HCT116 (cell line): ENCODE data around the gene NRXN2. TPM values are rescaled to one million over a fixed set of nuclear protein-coding genes. Genes with fewer than 3 reads are reported as not detected.

Experiments
- ATAC-seq: fragments of 200-7000 bp; cut with Tn5 transposase; 2 replicates; pipeline ENCODE4 v1.9.1; 2020; ENCODE audit warnings: mild to moderate bottlenecking, moderate library complexity
- BruUV-seq: library from RNA; stranded (reverse); fragments of 400-500 nt; replicated peaks from 2 replicates; lab custom pipeline; 2021; lab: Mats Ljungman, UMichigan
- CTCF ChIA-PET: fragments of 300-600 bp; sonication (Branson Sonifier 250); formaldehyde crosslinking; loops from one replicate; lab custom pipeline; 2021; ENCODE audit warnings: antibody characterized with exemption; lab: Charles Lee
- POLR2A ChIA-PET: fragments of 300-600, 350-600 bp; sonication (Branson Sonifier 250); formaldehyde crosslinking; loops from one replicate; lab custom pipeline; 2021; ENCODE audit warnings: antibody characterized with exemption; lab: Charles Lee
- RAD21 ChIA-PET, 2 experiments: fragments of 300-600 bp; sonication (Branson Sonifier 250); formaldehyde crosslinking; loops; one replicate each; lab custom pipeline; 2023; ENCODE audit warnings: low total read pairs in 2 of 2; ENCODE audit not compliant: uncharacterized antibody in 2 of 2, unreplicated experiment in 2 of 2, low non-redundant PET in 1 of 2; lab: Charles Lee
- DNase-seq: peaks from one replicate; pipeline ENCODE4 v3.0.0-alpha.2; 2010; ENCODE audit warnings: low read depth, low spot score
- H2AFZ ChIP-seq: fragments of 200-600 bp; shearing (Covaris generic), sonication (generic); 2 replicates; pipeline ENCODE4 v1.6.1; 2017; ENCODE audit warnings: low read depth, mixed run types, mixed read lengths, antibody characterized with exemption, low read length; ENCODE audit not compliant: poor library complexity, severe bottlenecking
- H3K27ac ChIP-seq: 2 replicates; pipeline ENCODE4 v1.5.1; 2012; ENCODE audit warnings: low read depth, low read length
- H3K27me3 ChIP-seq: fragments of 200-600 bp; sonication (generic); 2 replicates; pipeline ENCODE4 v1.6.1; 2016; ENCODE audit warnings: mixed run types, low read length, mixed read lengths; ENCODE audit not compliant: insufficient read depth
- H3K36me3 ChIP-seq, 2 experiments: fragments of 200-500 bp in 1 of 2; fragments of 200-600 bp in 1 of 2; sonication (Bioruptor generic) in 1 of 2; sonication (generic) in 1 of 2; 2 replicates each; pipeline versions ENCODE4 v1.5.1 to v1.6.1; 2014 to 2016; ENCODE audit warnings: low read length in 2 of 2, inconsistent platforms in 1 of 2, mixed read lengths in 1 of 2, mixed run types in 1 of 2; ENCODE audit not compliant: insufficient read depth in 2 of 2, control insufficient read depth in 1 of 2
- H3K4me1 ChIP-seq, 2 experiments: fragments of 200-600 bp in 1 of 2; sonication (generic) in 1 of 2; 2 replicates each; pipeline versions ENCODE4 v1.5.1 to v1.6.1; 2012 to 2017; ENCODE audit warnings: low read length in 2 of 2, inconsistent platforms in 1 of 2, mild to moderate bottlenecking in 1 of 2, mixed read lengths in 1 of 2, mixed run types in 1 of 2, moderate library complexity in 1 of 2; ENCODE audit not compliant: insufficient read depth in 2 of 2, control insufficient read depth in 1 of 2
- H3K4me2 ChIP-seq: fragments of 200-600 bp; sonication (generic); 2 replicates; pipeline ENCODE4 v1.6.1; 2017; ENCODE audit warnings: mixed run types, low read length, mixed read lengths
- H3K4me3 ChIP-seq, 2 experiments: fragments of 200-600 bp in 1 of 2; sonication (generic) in 1 of 2; replicated peaks in 1 of 2; 2 replicates each; pipeline ENCODE4 v1.5.1; 2011 to 2016; ENCODE audit warnings: low read length in 2 of 2, control low read depth in 1 of 2, low read depth in 1 of 2, mild to moderate bottlenecking in 1 of 2, mixed read lengths in 1 of 2, mixed run types in 1 of 2
- H3K79me2 ChIP-seq: fragments of 200-600 bp; sonication (generic); 2 replicates; pipeline ENCODE4 v1.6.1; 2017; ENCODE audit warnings: mild to moderate bottlenecking, mixed run types, low read length, moderate library complexity, mixed read lengths; ENCODE audit not compliant: insufficient read depth
- H3K9ac ChIP-seq: fragments of 200-600 bp; sonication (generic); 2 replicates; pipeline ENCODE4 v1.6.1; 2016; ENCODE audit warnings: low read length, mixed read lengths
- H3K9me2 ChIP-seq: fragments of 200-600 bp; sonication (generic), shearing (Covaris generic); 2 replicates; pipeline ENCODE4 v1.6.1; 2017; ENCODE audit warnings: mixed run types, mild to moderate bottlenecking, moderate library complexity; ENCODE audit not compliant: insufficient read depth
- H3K9me3 ChIP-seq, 2 experiments: fragments of 200-500 bp in 1 of 2; fragments of 200-600 bp in 1 of 2; sonication (Bioruptor generic) in 1 of 2; sonication (generic) in 1 of 2; 2 replicates each; pipeline ENCODE4 v1.6.1; 2014 to 2017; ENCODE audit warnings: low read length in 2 of 2, mixed read lengths in 2 of 2, inconsistent platforms in 1 of 2, low read depth in 1 of 2, mild to moderate bottlenecking in 1 of 2, mixed run types in 1 of 2, moderate library complexity in 1 of 2; ENCODE audit not compliant: control insufficient read depth in 1 of 2, insufficient read depth in 1 of 2
- H4K20me1 ChIP-seq: fragments of 200-600 bp; sonication (generic), shearing (Covaris generic); 2 replicates; pipeline ENCODE4 v1.6.1; 2017; ENCODE audit warnings: mixed run types, mild to moderate bottlenecking, moderate library complexity; ENCODE audit not compliant: insufficient read depth
- EGR1 ChIP-seq: IDR thresholded peaks from 2 replicates; pipeline ENCODE4 v1.6.1; 2012; ENCODE audit warnings: low read depth
- ELF1 ChIP-seq: IDR thresholded peaks from 2 replicates; pipeline ENCODE4 v1.6.1; 2012; ENCODE audit warnings: low read depth, borderline replicate concordance
- RAD21 ChIP-seq: IDR thresholded peaks from 2 replicates; pipeline ENCODE4 v1.6.1; 2012; ENCODE audit warnings: low read depth, mild to moderate bottlenecking
- SP1 ChIP-seq: IDR thresholded peaks from 2 replicates; pipeline ENCODE4 v1.6.1; 2012; ENCODE audit warnings: low read depth
- SRF ChIP-seq: IDR thresholded peaks from 2 replicates; pipeline ENCODE4 v1.6.1; 2012; ENCODE audit warnings: low read depth
- TCF7L2 ChIP-seq: IDR thresholded peaks from 2 replicates; pipeline ENCODE4 v1.7.0; 2011; ENCODE audit warnings: borderline replicate concordance, inconsistent platforms; ENCODE audit not compliant: insufficient read depth, insufficient read length; ENCODE audit errors: extremely low read depth
- YY1 ChIP-seq: IDR thresholded peaks from 2 replicates; pipeline ENCODE4 v1.6.1; 2011; ENCODE audit warnings: low read length, low read depth, moderate library complexity, mild to moderate bottlenecking; ENCODE audit not compliant: insufficient replicate concordance; ENCODE audit errors: extremely low read depth
- ZFX ChIP-seq: fragments of 450-650 bp; IDR thresholded peaks from 2 replicates; pipeline ENCODE4 v1.6.1; 2017
- intact Hi-C: fragments of 100-400 bp; cut with micrococcal nuclease; formaldehyde crosslinking; loops from 2 replicates; pipeline ENCODE4 v1.10.0; 2022
- total RNA-seq: library from RNA; stranded (reverse); gene quantifications from one replicate; pipeline ENCODE4 v1.2.1, GENCODE V29; 2021; ENCODE audit not compliant: unreplicated experiment
- TF ChIP-seq, protein P1 (sequence below), 3 experiments: fragments of 200-600 bp in 1 of 3; sonication (generic) in 1 of 3; IDR thresholded peaks in 2 of 3; conservative IDR thresholded peaks in 1 of 3; 2 replicates each; pipeline ENCODE4 v1.5.1; 2012 to 2017; ENCODE audit warnings: low read depth in 2 of 3, low read length in 2 of 3, antibody characterized with exemption in 1 of 3, borderline replicate concordance in 1 of 3, control low read depth in 1 of 3, mild to moderate bottlenecking in 1 of 3, mixed read lengths in 1 of 3, mixed run types in 1 of 3, moderate library complexity in 1 of 3; ENCODE audit not compliant: insufficient read depth in 1 of 3

The NRXN2 gene
- total RNA-seq, 1 experiment from 2014 or later = 1.5 TPM

DNA sequence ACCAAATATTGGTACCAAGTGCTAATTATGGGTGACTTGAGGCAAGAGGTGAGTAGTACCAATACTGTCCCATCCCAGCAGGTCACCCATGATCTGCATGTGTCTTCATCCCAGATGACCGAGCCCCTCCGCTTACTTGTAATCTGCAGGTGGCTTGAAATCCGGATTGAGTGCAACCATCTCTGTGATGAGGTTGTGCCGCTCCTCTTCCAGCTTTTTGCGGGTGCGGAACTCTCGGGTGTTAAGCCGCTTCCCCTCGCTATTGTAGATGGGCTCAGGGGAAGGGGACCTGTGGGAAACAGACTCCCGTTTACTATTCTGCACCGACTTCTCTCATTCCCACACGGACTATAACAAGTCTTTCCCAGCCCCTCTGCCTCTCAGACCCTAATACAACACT lies 47.1 kb upstream of the NRXN2 start:
- Histone ChIP-seq H3K9me3 (no peaks in the 10 kb centered on the region), H3K4me3 (no peak overlapping the region), H3K36me3 (peaks cover 89 to 93% of the 10 kb centered on the region in 2 experiments), H2AFZ (no peak overlapping the region), H3K4me2 (no peak overlapping the region), H3K4me1 (no peaks in the 10 kb centered on the region), H3K79me2 (peaks cover 94% of the 10 kb centered on the region), H3K9me2 (no peaks in the 10 kb centered on the region), H4K20me1 (peaks cover 54% of the 10 kb centered on the region; the same call in 1 of the 2 replicates), H3K27me3 (no peaks in the 10 kb centered on the region), H3K27ac (no peak overlapping the region), H3K9ac (no peak overlapping the region)
- no peak for DNase-seq
- no TSS peak for BruUV-seq
- POLR2A ChIA-PET = interaction anchor here (0.9 kb wide), 1 partner anchor 9 kb away, joined by 4 read pairs; no protein-coding TSS in a partner anchor
- RAD21 ChIA-PET = no interaction called here
- TF ChIP-seq SRF = no peak
- TF ChIP-seq YY1 = no peak
- no peak for TF ChIP-seq SP1
- TF ChIP-seq, protein P1, sequence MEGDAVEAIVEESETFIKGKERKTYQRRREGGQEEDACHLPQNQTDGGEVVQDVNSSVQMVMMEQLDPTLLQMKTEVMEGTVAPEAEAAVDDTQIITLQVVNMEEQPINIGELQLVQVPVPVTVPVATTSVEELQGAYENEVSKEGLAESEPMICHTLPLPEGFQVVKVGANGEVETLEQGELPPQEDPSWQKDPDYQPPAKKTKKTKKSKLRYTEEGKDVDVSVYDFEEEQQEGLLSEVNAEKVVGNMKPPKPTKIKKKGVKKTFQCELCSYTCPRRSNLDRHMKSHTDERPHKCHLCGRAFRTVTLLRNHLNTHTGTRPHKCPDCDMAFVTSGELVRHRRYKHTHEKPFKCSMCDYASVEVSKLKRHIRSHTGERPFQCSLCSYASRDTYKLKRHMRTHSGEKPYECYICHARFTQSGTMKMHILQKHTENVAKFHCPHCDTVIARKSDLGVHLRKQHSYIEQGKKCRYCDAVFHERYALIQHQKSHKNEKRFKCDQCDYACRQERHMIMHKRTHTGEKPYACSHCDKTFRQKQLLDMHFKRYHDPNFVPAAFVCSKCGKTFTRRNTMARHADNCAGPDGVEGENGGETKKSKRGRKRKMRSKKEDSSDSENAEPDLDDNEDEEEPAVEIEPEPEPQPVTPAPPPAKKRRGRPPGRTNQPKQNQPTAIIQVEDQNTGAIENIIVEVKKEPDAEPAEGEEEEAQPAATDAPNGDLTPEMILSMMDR (IDR thresholded peaks at IDR 0.05 in 2 of 3, conservative IDR thresholded peaks at IDR 0.05 in 1 of 3; ENCODE audit: borderline replicate concordance in 1 of 3, insufficient read depth in 1 of 3, low read depth in 2 of 3, low read length in 2 of 3) = no peak
- no peak for TF ChIP-seq TCF7L2
- no peak for TF ChIP-seq ELF1
- TF ChIP-seq RAD21 = no peak
- TF ChIP-seq ZFX = no peak
- TF ChIP-seq EGR1 = no peak
- intact Hi-C loops = no loop called here
- CTCF ChIA-PET = no interaction called here
- no peak for ATAC-seq
